ENCODE data around the gene ZNF682. TPM values are rescaled to one million over a fixed set of nuclear protein-coding genes. Genes with fewer than 3 reads are reported as not detected.
"Not testable (repeated sequence)": the region's sequence is repeated elsewhere in the genome, so short reads cannot be mapped to it uniquely, and the experiment has no call there.

The ZNF682 gene
- total RNA-seq, 1 donor: 0.86 TPM

- H3K4me3 ChIP-seq (ENCODE audit: low read depth, low read length): no peak overlapping the region
- DNase-seq (ENCODE audit: low read depth): no peak
- TF ChIP-seq CTCF (IDR thresholded peaks at IDR 0.05; ENCODE audit: insufficient read depth, low read depth, low read length): no peak
Measured at GRCh38 chr19:20072936-20073335, 33.6 kb upstream of the ZNF682 start.

GRCh38 chr19:20070691-20071090 is 31.4 kb upstream of the ZNF682 start:
- DNase-seq (ENCODE audit: low read depth): no peak
- no peak for TF ChIP-seq CTCF (IDR thresholded peaks at IDR 0.05; ENCODE audit: insufficient read depth, low read depth, low read length)

GRCh38 chr19:20068559-20068958 is 29.3 kb upstream of the ZNF682 start:
- H3K4me3 ChIP-seq (ENCODE audit: low read depth, low read length); DNase-seq (ENCODE audit: low read depth): not testable (repeated sequence)

More at GRCh38 chr19:20070691-20071090, 31.4 kb upstream of the ZNF682 start:
- no peak overlapping the region for H3K4me3 ChIP-seq (ENCODE audit: low read depth, low read length)

- no peak for DNase-seq (ENCODE audit: low read depth)
- H3K4me3 ChIP-seq (ENCODE audit: low read depth, low read length): no peak overlapping the region
- no peak for TF ChIP-seq CTCF (IDR thresholded peaks at IDR 0.05; ENCODE audit: insufficient read depth, low read depth, low read length)
Measured at GRCh38 chr19:20067943-20068342, 28.6 kb upstream of the ZNF682 start.

GRCh38 chr19:20066861-20067260 is 27.6 kb upstream of the ZNF682 start:
- TF ChIP-seq CTCF (IDR thresholded peaks at IDR 0.05; ENCODE audit: insufficient read depth, low read depth, low read length): no peak

GRCh38 chr19:20060282-20060681 is 21.0 kb upstream of the ZNF682 start:
- no peak for DNase-seq (ENCODE audit: low read depth)
- no peak for TF ChIP-seq CTCF (IDR thresholded peaks at IDR 0.05; ENCODE audit: insufficient read depth, low read depth, low read length)
- H3K4me3 ChIP-seq (ENCODE audit: low read depth, low read length): no peak overlapping the region

More at GRCh38 chr19:20066861-20067260, 27.6 kb upstream of the ZNF682 start:
- no peak for DNase-seq (ENCODE audit: low read depth)
- no peak overlapping the region for H3K4me3 ChIP-seq (ENCODE audit: low read depth, low read length)

GRCh38 chr19:20058738-20059137 is 19.4 kb upstream of the ZNF682 start:
- not testable (repeated sequence) for H3K4me3 ChIP-seq (ENCODE audit: low read depth, low read length); DNase-seq (ENCODE audit: low read depth)

- TF ChIP-seq CTCF (IDR thresholded peaks at IDR 0.05; ENCODE audit: insufficient read depth, low read depth, low read length): no peak
- peak; percentile 97 for DNase-seq (ENCODE audit: low read depth)
- peak overlapping the region; percentile 93 for H3K4me3 ChIP-seq (ENCODE audit: low read depth, low read length)
Measured at GRCh38 chr19:20051841-20052768, 12.8 kb upstream of the ZNF682 start.

GRCh38 chr19:20045742-20046141 is 6.4 kb upstream of the ZNF682 start:
- H3K4me3 ChIP-seq (ENCODE audit: low read depth, low read length); DNase-seq (ENCODE audit: low read depth): not testable (repeated sequence)

Measured in fibroblast of villous mesenchyme (primary cell).